ENCODE measurements around the gene COL4A2.

The COL4A2 gene

GRCh38 chr13:110306960-110307766, at the start of gene COL4A2, which contains the start of gene COL4A1 (continued):
- TF ChIP-seq ZNF555 (tag by site-specific recombination; conservative IDR thresholded peaks at IDR 0.05): no peak
- TF ChIP-seq SCRT1 (tag by site-specific recombination; IDR thresholded peaks at IDR 0.05; ENCODE audit: borderline replicate concordance): no peak
- no peak for TF ChIP-seq ZNF530 (tag by site-specific recombination; IDR thresholded peaks at IDR 0.05; ENCODE audit: low read depth)
- no peak for TF ChIP-seq BCL6B (tag by site-specific recombination; IDR thresholded peaks at IDR 0.05)
- no peak for TF ChIP-seq PRDM2 (tag by site-specific recombination; IDR thresholded peaks at IDR 0.05; ENCODE audit: borderline replicate concordance)
- peak; percentile 28; the same call in 1 of the 2 replicates for TF ChIP-seq KLF10 (tag by site-specific recombination; IDR thresholded peaks at IDR 0.05)
- TF ChIP-seq ZNF391 (tag by site-specific recombination; IDR thresholded peaks at IDR 0.05; ENCODE audit: borderline replicate concordance, low read depth): no peak
- TF ChIP-seq ZNF248 (tag by site-specific recombination; IDR thresholded peaks at IDR 0.05): no peak
- TF ChIP-seq ZNF350 (tag by site-specific recombination; IDR thresholded peaks at IDR 0.05): no peak
- no peak for TF ChIP-seq ZBTB11 (tag by site-specific recombination; conservative IDR thresholded peaks at IDR 0.05; ENCODE audit: low read depth)
- TF ChIP-seq ZNF366 (tag by site-specific recombination; conservative IDR thresholded peaks at IDR 0.05): no peak
- no peak for TF ChIP-seq ZBTB10 (tag by site-specific recombination; IDR thresholded peaks at IDR 0.05)
- no peak for TF ChIP-seq ZNF169 (tag by site-specific recombination; IDR thresholded peaks at IDR 0.05)
- TF ChIP-seq ZNF426 (tag by site-specific recombination; IDR thresholded peaks at IDR 0.05): no peak
- TF ChIP-seq MZF1 (tag by site-specific recombination; IDR thresholded peaks at IDR 0.05; ENCODE audit: borderline replicate concordance): no peak; the same call in 1 of the 2 replicates
- no peak for TF ChIP-seq ZNF140 (tag by site-specific recombination; IDR thresholded peaks at IDR 0.05)
- no peak for TF ChIP-seq ZNF560 (tag by site-specific recombination; IDR thresholded peaks at IDR 0.05; ENCODE audit: borderline replicate concordance)
- no peak for TF ChIP-seq SALL2 (tag by site-specific recombination; IDR thresholded peaks at IDR 0.05; ENCODE audit: borderline replicate concordance)
- no peak for TF ChIP-seq ZNF473 (tag by site-specific recombination; IDR thresholded peaks at IDR 0.05)
- TF ChIP-seq EGR2 (tag by site-specific recombination; IDR thresholded peaks at IDR 0.05; ENCODE audit: low read depth): peak; percentile 6; the same call in 1 of the 2 replicates
- TF ChIP-seq PRDM4 (tag by site-specific recombination; IDR thresholded peaks at IDR 0.05): no peak
